Mucosa of descending colon (tissue), 3 donors: ENCODE results near the gene SUCLA2. TPM values are rescaled to one million over a fixed set of nuclear protein-coding genes. Genes with fewer than 3 reads are reported as not detected.

Source experiments
- ATAC-seq: fragments of 200-7000 bp; cut with Tn5 transposase; one replicate; pipeline ENCODE4 v1.9.1; 2020; ENCODE audit warnings: mild to moderate bottlenecking, moderate library complexity
- DNase-seq, 3 donors: peaks; one replicate each; pipeline ENCODE4 v3.0.0-alpha.2; 2020
- H3K36me3 ChIP-seq: fragments of 200-600 bp; one replicate; pipeline ENCODE4 v1.8.0; 2021; ENCODE audit warnings: low read depth, mild to moderate bottlenecking
- H3K4me1 ChIP-seq: fragments of 200-600 bp; one replicate; pipeline ENCODE4 v1.8.0; 2021; ENCODE audit warnings: low read depth, mild to moderate bottlenecking
- H3K4me3 ChIP-seq: fragments of 200-600 bp; one replicate; pipeline ENCODE4 v1.8.0; 2021; ENCODE audit warnings: mild to moderate bottlenecking
- H3K9me3 ChIP-seq: fragments of 200-600 bp; one replicate; pipeline ENCODE4 v1.8.0; 2021; ENCODE audit warnings: mild to moderate bottlenecking
- CTCF ChIP-seq: fragments of 200-600 bp; IDR thresholded peaks from one replicate; pipeline ENCODE4 v1.8.0; 2022; ENCODE audit warnings: antibody characterized with exemption, mild to moderate bottlenecking
- intact Hi-C, 2 donors: fragments of 100-400 bp; cut with DNase I in 1 of 2; cut with micrococcal nuclease in 1 of 2; formaldehyde crosslinking; loops; one replicate each; pipeline versions ENCODE4 v1.11.0 to v1.11.1; 2022; cut with DNase I, micrococcal nuclease
- total RNA-seq, 3 donors: library from RNA; stranded (reverse); fragmentation: NEBNext Ultra II Directional in 2 of 3; extraction: Animal tissue kit (Norgen Biotek cat#: 25700) in 2 of 3; gene quantifications; one replicate each; pipeline versions ENCODE4 v1.2.1 to v1.2.4, GENCODE V29; 2021 to 2023
- donor health status: DM: no; HTN: no; CAD: no; lungs with moderate emphysema.
- donor health status: DM: no; HTN: no; CAD: no.
- donor health status: DM: no; HTN: yes; CAD: no.

Gene SUCLA2
- total RNA-seq, 3 donors from 2014 or later, result 42.3 to 66.8 (median 62.1) TPM

- Histone ChIP-seq H3K4me3 (no peak overlapping the region), H3K4me1 (no peaks in the 10 kb centered on the region), H3K9me3 (no peaks in the 10 kb centered on the region), H3K36me3 (no peaks in the 10 kb centered on the region)
- ATAC-seq (no peak), DNase-seq (no peak)
- intact Hi-C loops, result no loop called here
- no peak for TF ChIP-seq CTCF
These were observed 71.9 kb downstream of the SUCLA2 start for GRCh38 chr13:47929156-47929555.

- ATAC-seq, result no peak
- Histone ChIP-seq H3K36me3 (no peaks in the 10 kb centered on the region), H3K4me1 (no peaks in the 10 kb centered on the region), H3K4me3 (no peak overlapping the region), H3K9me3 (no peaks in the 10 kb centered on the region)
- intact Hi-C loops, result no loop called here
- DNase-seq, result no peak
- TF ChIP-seq CTCF, result no peak
These were observed 84.0 kb downstream of the SUCLA2 start for GRCh38 chr13:47917022-47917574.

GRCh38 chr13:47908197-47908902, 92.7 kb downstream of the SUCLA2 start:
- TF ChIP-seq CTCF, result no peak
- ATAC-seq, result no peak
- no peaks in the 10 kb centered on the region for H3K4me1 ChIP-seq

GRCh38 chr13:47904891-47905290, 96.2 kb downstream of the SUCLA2 start:
- Histone ChIP-seq H3K4me1 (no peaks in the 10 kb centered on the region), H3K9me3 (no peaks in the 10 kb centered on the region), H3K36me3 (no peaks in the 10 kb centered on the region), H3K4me3 (no peak overlapping the region)
- DNase-seq (no peak), ATAC-seq (no peak)
- no peak for TF ChIP-seq CTCF
- intact Hi-C loops, result no loop called here

More at GRCh38 chr13:47908197-47908902, 92.7 kb downstream of the SUCLA2 start:
- H3K36me3 ChIP-seq, result no peaks in the 10 kb centered on the region
- H3K4me3 ChIP-seq, result no peak overlapping the region
- no peaks in the 10 kb centered on the region for H3K9me3 ChIP-seq
- no peak for DNase-seq
- intact Hi-C loops, result no loop called here

- intact Hi-C loops, result no loop called here
- no peaks in the 10 kb centered on the region for H3K36me3 ChIP-seq
- no peaks in the 10 kb centered on the region for H3K9me3 ChIP-seq
- no peaks in the 10 kb centered on the region for H3K4me1 ChIP-seq
- no peak for TF ChIP-seq CTCF
- no peak overlapping the region for H3K4me3 ChIP-seq
- no peak for ATAC-seq
- no peak for DNase-seq
These were observed 96.8 kb downstream of the SUCLA2 start for GRCh38 chr13:47904241-47904640.
